Pancreas (tissue), 10 donors: ENCODE data around the gene FARS2. TPM values are rescaled to one million over a fixed set of nuclear protein-coding genes. Genes with fewer than 3 reads are reported as not detected.

Experiments
- ATAC-seq, 4 donors: fragments of 200-7000 bp; cut with Tn5 transposase; one replicate each; pipeline versions ENCODE4 v1.8.0 to v1.9.1; 2020; ENCODE audit warnings: mild to moderate bottlenecking in 4 of 4, moderate library complexity in 4 of 4
- DNase-seq, 6 donors: peaks; one replicate each; pipeline ENCODE4 v3.0.0-alpha.2; 2020
- FAIRE-seq: peaks from 2 replicates; lab custom pipeline; 2012; peaks lifted over from hg19 to GRCh38; lab: Jason Lieb, UNC
- H3K27ac ChIP-seq, 4 donors: fragments of 200-600 bp; sonication (generic); 1 replicate in 3 of 4; 2 replicates in 1 of 4; pipeline versions ENCODE4 v1.5.0 to v1.8.0; 2020
- H3K27me3 ChIP-seq, 4 donors: fragments of 200-600 bp; one replicate each; pipeline ENCODE4 v1.8.0; 2021
- H3K36me3 ChIP-seq, 3 donors: fragments of 200-600 bp; sonication (generic) in 1 of 3; one replicate each; pipeline versions ENCODE4 v1.5.0 to v1.8.0; 2020 to 2021
- H3K4me1 ChIP-seq, 3 donors: fragments of 200-600 bp; one replicate each; pipeline ENCODE4 v1.8.0; 2021
- H3K4me3 ChIP-seq, 4 donors: fragments of 200-600 bp; sonication (generic) in 2 of 4; one replicate each; pipeline versions ENCODE4 v1.5.0 to v1.8.0; 2020 to 2021
- H3K9me3 ChIP-seq, 4 donors: fragments of 200-600 bp; one replicate each; pipeline ENCODE4 v1.8.0; 2021
- CTCF ChIP-seq, 4 donors: fragments of 200-600 bp; sonication (generic) in 3 of 4; IDR thresholded peaks; one replicate each; pipeline versions ENCODE4 v1.5.0 to v1.8.0; 2021; ENCODE audit warnings: antibody characterized with exemption in 4 of 4
- WGBS, 2 donors: extraction: QIAGEN DNeasy Blood & Tissue Kit; methylation state at CpG; one replicate each; pipeline ENCODE4 v1.1.7; 2013; 5-methylcytosine and 5-hydroxymethylcytosine counted together
- intact Hi-C, 3 donors: fragments of 100-400 bp; cut with DNase I; formaldehyde crosslinking; loops; one replicate each; pipeline versions ENCODE4 v1.11.1 to v1.14.2; 2022
- polyA plus RNA-seq, 2 donors: library from polyadenylated mRNA; stranded (reverse); fragments of 200-250 nt; gene quantifications; one replicate each; pipeline ENCODE4 v1.2.3, GENCODE V29; 2013
- total RNA-seq, 6 donors: library from RNA; stranded (reverse); fragmentation: NEBNext Ultra II Directional in 4 of 6; extraction: Animal tissue kit (Norgen Biotek cat#: 25700) in 4 of 6; gene quantifications; one replicate each; pipeline versions ENCODE4 v1.2.1 to v1.2.4, GENCODE V29; 2021 to 2023
- donor health status: healthy with polysubstance abuse.
- donor health status: DM: no; HTN: no; CAD: no; lungs with moderate emphysema.
- donor health status: DM: no; HTN: no; CAD: no.
- donor health status: control.
- donor health status: control.
- donor health status: Bipolar disorder and iron deficiency.
- donor health status: DM: yes; HTN: yes; CAD: no.
- donor health status: DM: no; HTN: no; CAD: no.
- donor health status: DM: no; HTN: no; CAD: no.
- donor health status: DM: yes; HTN: yes; CAD: no.

FARS2 gene
- total and polyA plus RNA-seq, 8 donors = 4.1 to 10.3 (median 7.5) TPM

GRCh38 chr6:5471044-5471443 is 209.7 kb downstream of the FARS2 start:
- Histone ChIP-seq H3K27ac (no peak overlapping the region), H3K9me3 (no peaks in the 10 kb centered on the region), H3K4me3 (no peak overlapping the region), H3K4me1 (no peaks in the 10 kb centered on the region), H3K27me3 (no peaks in the 10 kb centered on the region), H3K36me3 (no peaks in the 10 kb centered on the region)
- FAIRE-seq (no peak), ATAC-seq (peak in 3 of 4 donors; percentile 82 to 91 (median 86)), DNase-seq (peak in 3 of 6 donors; percentile 25 to 69 (median 33))
- 23 to 29% methylated on average over 8 of the region's 8 CpGs for WGBS, 2 donors
- TF ChIP-seq CTCF (IDR thresholded peaks at IDR 0.05) = peak in 3 of 4 donors; percentile 43 to 49 (median 45)
- intact Hi-C loops = no loop called here

- peak in 3 of 4 donors; percentile 14 to 72 (median 69) for ATAC-seq
- 77 to 78% methylated on average over 12 of the region's 12 CpGs for WGBS, 2 donors
- no peaks in the 10 kb centered on the region for H3K4me1 ChIP-seq
- intact Hi-C loops = no loop called here
- DNase-seq = no peak
- no peak for TF ChIP-seq CTCF (IDR thresholded peaks at IDR 0.05)
- no peaks in the 10 kb centered on the region for H3K36me3 ChIP-seq
- H3K9me3 ChIP-seq = no peaks in the 10 kb centered on the region
- no peak overlapping the region for H3K4me3 ChIP-seq
- no peaks in the 10 kb centered on the region for H3K27me3 ChIP-seq
- FAIRE-seq = no peak
- H3K27ac ChIP-seq = no peak overlapping the region
Observed at GRCh38 chr6:5471637-5472398, 210.5 kb downstream of the FARS2 start.

GRCh38 chr6:5472571-5472970 is 211.3 kb downstream of the FARS2 start:
- H3K4me1 ChIP-seq = no peaks in the 10 kb centered on the region
- WGBS, 2 donors = 89 to 92% methylated on average over 2 of the region's 2 CpGs
- no peak for FAIRE-seq
- DNase-seq = no peak
- H3K36me3 ChIP-seq = no peaks in the 10 kb centered on the region
- H3K27ac ChIP-seq = no peak overlapping the region
- no peak for TF ChIP-seq CTCF (IDR thresholded peaks at IDR 0.05)
- intact Hi-C loops = no loop called here
- no peaks in the 10 kb centered on the region for H3K27me3 ChIP-seq
- no peak overlapping the region for H3K4me3 ChIP-seq
- ATAC-seq = peak in 1 of 4 donors; percentile 22
- H3K9me3 ChIP-seq = no peaks in the 10 kb centered on the region

GRCh38 chr6:5475779-5476178 is 214.5 kb downstream of the FARS2 start:
- no peak for FAIRE-seq

More at GRCh38 chr6:5475779-5476178, 214.5 kb downstream of the FARS2 start:
- Histone ChIP-seq H3K27me3 (no peaks in the 10 kb centered on the region), H3K4me3 (no peak overlapping the region), H3K9me3 (no peaks in the 10 kb centered on the region), H3K4me1 (no peaks in the 10 kb centered on the region), H3K36me3 (no peaks in the 10 kb centered on the region), H3K27ac (no peak overlapping the region)
- TF ChIP-seq CTCF (IDR thresholded peaks at IDR 0.05) = no peak
- intact Hi-C loops = no loop called here
- ATAC-seq = no peak
- DNase-seq = no peak
- WGBS, 2 donors = 90 to 91% methylated on average over 3 of the region's 3 CpGs
